ENCODE measurements around the gene KNOP1. TPM values are rescaled to one million over a fixed set of nuclear protein-coding genes. Genes with fewer than 3 reads are reported as not detected.

Gene KNOP1
- total RNA-seq, 6 experiments from 2014 or later = 11.0 to 16.3 (median 13.9) TPM

- no peak for DNase-seq
- H3K27ac Mint-ChIP-seq = peak overlapping the region; percentile 44
- H3K9me3 Mint-ChIP-seq = no peaks in the 10 kb centered on the region
- H3K36me3 Mint-ChIP-seq (ENCODE audit: low read depth) = peaks cover 31% of the 10 kb centered on the region
- peaks cover 49% of the 10 kb centered on the region for H3K4me1 Mint-ChIP-seq (ENCODE audit: low read depth)
- TF ChIP-seq CTCF (IDR thresholded peaks at IDR 0.05) = no peak
- no peak overlapping the region for H3K4me3 Mint-ChIP-seq
- peaks cover 7% of the 10 kb centered on the region; the same call in 1 of the 2 replicates for H3K27me3 Mint-ChIP-seq (ENCODE audit: insufficient read depth)
Measured at GRCh38 chr16:19698480-19699465, 19.3 kb downstream of the KNOP1 start.

- H3K9me3 Mint-ChIP-seq = no peaks in the 10 kb centered on the region
- peak overlapping the region; percentile 44; the same call in 1 of the 2 replicates for H3K27ac Mint-ChIP-seq
- H3K36me3 Mint-ChIP-seq (ENCODE audit: low read depth) = peaks cover 26% of the 10 kb centered on the region
- H3K4me1 Mint-ChIP-seq (ENCODE audit: low read depth) = peaks cover 49% of the 10 kb centered on the region
- H3K27me3 Mint-ChIP-seq (ENCODE audit: insufficient read depth) = peaks cover 7% of the 10 kb centered on the region
- H3K4me3 Mint-ChIP-seq = no peak overlapping the region
- DNase-seq = no peak
- TF ChIP-seq CTCF (IDR thresholded peaks at IDR 0.05) = no peak
Measured at GRCh38 chr16:19697756-19698318, 20.2 kb downstream of the KNOP1 start.

GRCh38 chr16:19696961-19697360, 21.1 kb downstream of the KNOP1 start:
- Mint-ChIP-seq H3K36me3 (ENCODE audit: low read depth) (peaks cover 23% of the 10 kb centered on the region), H3K9me3 (no peaks in the 10 kb centered on the region), H3K4me3 (no peak overlapping the region), H3K4me1 (ENCODE audit: low read depth) (peaks cover 49% of the 10 kb centered on the region), H3K27ac (peak overlapping the region; percentile 89), H3K27me3 (ENCODE audit: insufficient read depth) (peaks cover 7% of the 10 kb centered on the region)
- DNase-seq = no peak
- TF ChIP-seq CTCF (IDR thresholded peaks at IDR 0.05) = no peak

GRCh38 chr16:19696328-19696727, 21.7 kb downstream of the KNOP1 start:
- H3K9me3 Mint-ChIP-seq = no peaks in the 10 kb centered on the region
- H3K4me3 Mint-ChIP-seq = no peak overlapping the region
- no peak for TF ChIP-seq CTCF (IDR thresholded peaks at IDR 0.05)
- H3K27me3 Mint-ChIP-seq (ENCODE audit: insufficient read depth) = peaks cover 7% of the 10 kb centered on the region
- H3K27ac Mint-ChIP-seq = peak overlapping the region; percentile 89
- peaks cover 50% of the 10 kb centered on the region for H3K4me1 Mint-ChIP-seq (ENCODE audit: low read depth)
- peaks cover 27% of the 10 kb centered on the region for H3K36me3 Mint-ChIP-seq (ENCODE audit: low read depth)
- DNase-seq = peak; percentile 87

- DNase-seq = no peak
- no peaks in the 10 kb centered on the region for H3K9me3 Mint-ChIP-seq
- peaks cover 19% of the 10 kb centered on the region for H3K36me3 Mint-ChIP-seq (ENCODE audit: low read depth)
- H3K27me3 Mint-ChIP-seq (ENCODE audit: insufficient read depth) = peaks cover 7% of the 10 kb centered on the region
- no peak overlapping the region for H3K4me3 Mint-ChIP-seq
- H3K27ac Mint-ChIP-seq = no peak overlapping the region
- TF ChIP-seq CTCF (IDR thresholded peaks at IDR 0.05) = no peak
- H3K4me1 Mint-ChIP-seq (ENCODE audit: low read depth) = peaks cover 41% of the 10 kb centered on the region
Measured at GRCh38 chr16:19694989-19695388, 23.0 kb downstream of the KNOP1 start.
